PFSK-1 (cell line): ENCODE measurements around the gene KRT8.

ENCODE experiments used
- FOXP2 ChIP-seq: optimal IDR thresholded peaks from 2 replicates; pipeline ENCODE3; 2011; ENCODE audit warnings: borderline replicate concordance, control low read depth, inconsistent platforms; ENCODE audit not compliant: insufficient read depth; ENCODE audit errors: extremely low read length, extremely low read depth
- POLR2AphosphoS5 ChIP-seq: IDR thresholded peaks from 2 replicates; pipeline ENCODE4 v1.6.1; 2012; ENCODE audit warnings: low read depth, mild to moderate bottlenecking, control low read depth, low read length, moderate library complexity
- REST ChIP-seq, 2 experiments: IDR thresholded peaks; 2 replicates each; pipeline versions ENCODE4 v1.6.1 to v1.8.0; 2011 to 2012; ENCODE audit warnings: low read depth in 2 of 2, low read length in 2 of 2, control low read depth in 1 of 2, inconsistent platforms in 1 of 2, mild to moderate bottlenecking in 1 of 2, moderate library complexity in 1 of 2; ENCODE audit not compliant: insufficient read depth in 1 of 2
- TAF1 ChIP-seq: IDR thresholded peaks from 2 replicates; pipeline ENCODE4 v1.6.1; 2012; ENCODE audit warnings: low read length, control low read depth, borderline replicate concordance; ENCODE audit not compliant: insufficient read depth

DNA sequence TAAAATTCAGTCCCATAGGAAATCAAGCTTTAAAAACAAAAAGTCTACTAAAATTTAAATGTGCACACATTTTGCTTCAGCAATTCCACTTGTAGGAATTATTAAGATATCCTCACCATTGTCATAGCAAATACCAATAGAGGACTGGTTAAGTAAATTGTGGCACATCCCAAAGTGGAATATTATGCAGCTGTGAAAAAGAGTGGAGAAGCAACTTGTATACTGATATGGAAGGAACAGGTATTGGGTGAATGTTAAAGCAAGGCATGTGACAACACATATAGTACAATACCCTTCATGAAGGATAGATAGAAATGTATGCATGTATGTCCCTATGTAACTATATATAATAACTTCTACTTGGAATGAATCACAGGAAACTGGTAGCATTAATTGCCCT lies 11.9 kb downstream of the KRT8 start:
- TF ChIP-seq REST (IDR thresholded peaks at IDR 0.05; ENCODE audit: insufficient read depth in 1 of 2, low read depth in 2 of 2, low read length in 2 of 2) (no peak), POLR2AphosphoS5 (no peak), FOXP2 (no peak), TAF1 (no peak)
